HepG2 (cell line): Measurements from ENCODE around the gene ITGB5. TPM values are rescaled to one million over a fixed set of nuclear protein-coding genes. Genes with fewer than 3 reads are reported as not detected.

Source experiments
- ELF3 ChIP-seq: IDR thresholded peaks from 2 replicates; pipeline ENCODE4 v1.6.1; 2016; ENCODE audit warnings: missing genetic modification reagents, missing compliant biosample characterization
- FLYWCH1 ChIP-seq: sonication (generic); formaldehyde crosslinking; IDR thresholded peaks from 2 replicates; pipeline ENCODE4 v1.8.1; 2023; ENCODE audit warnings: mild to moderate bottlenecking, missing genetic modification reagents
- GTF2F1 ChIP-seq: fragments of 150-350 bp; IDR thresholded peaks from 2 replicates; pipeline ENCODE4 v1.6.1; 2014; ENCODE audit warnings: low read length
- HNRNPH1 ChIP-seq: fragments of 200-400 bp; formaldehyde crosslinking; optimal IDR thresholded peaks from 2 replicates; pipeline ENCODE3; 2017; ENCODE audit warnings: mild to moderate bottlenecking, low read depth, low read length
- JARID2 ChIP-seq: sonication (generic); formaldehyde crosslinking; IDR thresholded peaks from 2 replicates; pipeline ENCODE4 v1.8.1; 2023; ENCODE audit warnings: missing genetic modification reagents, inconsistent platforms; ENCODE audit not compliant: insufficient replicate concordance
- MXD4 ChIP-seq: IDR thresholded peaks from 2 replicates; pipeline ENCODE4 v1.6.1; 2016; ENCODE audit warnings: mild to moderate bottlenecking, missing biosample characterization, missing genetic modification reagents
- NFKB2 ChIP-seq: sonication (generic); formaldehyde crosslinking; IDR thresholded peaks from 2 replicates; pipeline ENCODE4 v1.4.0; 2020; ENCODE audit warnings: missing genetic modification reagents, borderline replicate concordance
- PAX8 ChIP-seq: sonication (generic); formaldehyde crosslinking; IDR thresholded peaks from 2 replicates; pipeline ENCODE4 v1.8.0; 2022; ENCODE audit warnings: mild to moderate bottlenecking, missing genetic modification reagents, borderline replicate concordance
- POGK ChIP-seq: sonication (generic); formaldehyde crosslinking; conservative IDR thresholded peaks from 2 replicates; pipeline ENCODE4 v1.8.0; 2022; ENCODE audit warnings: mild to moderate bottlenecking, moderate library complexity, missing genetic modification reagents
- RBM22 ChIP-seq: fragments of 200-400 bp; formaldehyde crosslinking; optimal IDR thresholded peaks from 2 replicates; pipeline ENCODE3; 2017; ENCODE audit warnings: mild to moderate bottlenecking, low read length, moderate library complexity
- RBM39 ChIP-seq: fragments of 200-400 bp; formaldehyde crosslinking; IDR thresholded peaks from one replicate; pipeline ENCODE4 v1.6.1; 2018; ENCODE audit warnings: antibody characterized with exemption, mild to moderate bottlenecking, low read depth, low read length; ENCODE audit not compliant: poor library complexity, severe bottlenecking
- SP5 ChIP-seq: IDR thresholded peaks from 2 replicates; pipeline ENCODE4 v1.6.1; 2016; ENCODE audit warnings: low read depth, borderline replicate concordance
- ZFP36L2 ChIP-seq: sonication (generic); formaldehyde crosslinking; IDR thresholded peaks from 2 replicates; pipeline ENCODE4 v1.4.0; 2020; ENCODE audit warnings: missing genetic modification reagents
- ZKSCAN1 ChIP-seq: fragments of 150-350 bp; IDR thresholded peaks from 2 replicates; pipeline ENCODE4 v1.6.1; 2014; ENCODE audit warnings: low read length
- ZNF20 ChIP-seq: sonication (generic); formaldehyde crosslinking; IDR thresholded peaks from 2 replicates; pipeline ENCODE4 v1.4.0; 2020; ENCODE audit warnings: mild to moderate bottlenecking, moderate library complexity, missing genetic modification reagents
- ZNF264 ChIP-seq: sonication (generic); formaldehyde crosslinking; IDR thresholded peaks from 2 replicates; pipeline ENCODE4 v1.4.0; 2020; ENCODE audit warnings: missing genetic modification reagents
- ZNF280B ChIP-seq: sonication (generic); formaldehyde crosslinking; IDR thresholded peaks from 2 replicates; pipeline ENCODE4 v1.5.0; 2020; ENCODE audit warnings: missing genetic modification reagents, mild to moderate bottlenecking, borderline replicate concordance
- ZNF570 ChIP-seq: sonication (generic); formaldehyde crosslinking; IDR thresholded peaks from 2 replicates; pipeline ENCODE4 v1.4.0; 2020; ENCODE audit warnings: mild to moderate bottlenecking, missing genetic modification reagents, borderline replicate concordance
- ZNF775 ChIP-seq: sonication (generic); formaldehyde crosslinking; IDR thresholded peaks from 2 replicates; pipeline ENCODE4 v1.4.0; 2020; ENCODE audit warnings: missing genetic modification reagents, mild to moderate bottlenecking, moderate library complexity, borderline replicate concordance
- polyA plus RNA-seq, 8 experiments: library from polyadenylated mRNA; depleted of rRNA in 3 of 8; stranded (reverse) in 7 of 8; unstranded in 1 of 8; fragments of >200 nt; fragmentation: Illumina TruSeq in 4 of 8; extraction: Trizol in 4 of 8; gene quantifications; 2 replicates each; pipeline versions ENCODE4 v1.2.1 to v1.2.3, GENCODE V29; 2011 to 2016; ENCODE audit warnings: low read depth in 4 of 8, missing spikeins in 1 of 8, mixed read lengths in 1 of 8; ENCODE audit not compliant: insufficient read depth in 1 of 8
- total RNA-seq, 5 experiments: library from RNA; depleted of rRNA; stranded (reverse); fragments of >200 nt; fragmentation: Illumina TruSeq; extraction: Trizol; gene quantifications; 2 replicates each; pipeline ENCODE4 v1.2.3, GENCODE V29; 2016; ENCODE audit warnings: low read depth in 1 of 5
- TF ChIP-seq, protein P1 (sequence below): sonication (generic); formaldehyde crosslinking; IDR thresholded peaks from 2 replicates; pipeline ENCODE4 v1.5.1; 2020; ENCODE audit warnings: mild to moderate bottlenecking, missing genetic modification reagents, moderate library complexity
- TF ChIP-seq, protein P2 (sequence below): sonication (generic); formaldehyde crosslinking; IDR thresholded peaks from 2 replicates; pipeline ENCODE4 v1.8.0; 2022; ENCODE audit warnings: mild to moderate bottlenecking, missing genetic modification reagents, moderate library complexity
- TF ChIP-seq, protein P3 (sequence below): sonication (generic); formaldehyde crosslinking; IDR thresholded peaks from 2 replicates; pipeline ENCODE4 v1.5.0; 2020; ENCODE audit warnings: missing genetic modification reagents

Gene ITGB5
- total and polyA plus RNA-seq, 2 of the 13 experiments (the other 11 are each of a cell fraction or from before 2014, with no cell fraction given): 74.1 to 343 TPM

GRCh38 chr3:124834723-124835718 lies 52.1 kb downstream of the ITGB5 start (continued):
- no peak for TF ChIP-seq ZNF20 (CRISPR knock-in tag)
- TF ChIP-seq ZFP36L2: peak; percentile 17; the same call in 1 of the 2 replicates
- peak; percentile 56 for TF ChIP-seq RBM39
- peak; percentile 79; the same call in 1 of the 2 replicates for TF ChIP-seq ZNF775 (CRISPR knock-in tag)
- peak; percentile 83 for TF ChIP-seq ELF3 (CRISPR knock-in tag)
- TF ChIP-seq MXD4 (CRISPR knock-in tag): peak; percentile 87
- TF ChIP-seq JARID2 (CRISPR knock-in tag): no peak
- no peak for TF ChIP-seq ZNF570 (CRISPR knock-in tag)
- TF ChIP-seq SP5 (CRISPR knock-in tag): no peak
- peak; percentile 66 for TF ChIP-seq HNRNPH1
- TF ChIP-seq, protein P1, sequence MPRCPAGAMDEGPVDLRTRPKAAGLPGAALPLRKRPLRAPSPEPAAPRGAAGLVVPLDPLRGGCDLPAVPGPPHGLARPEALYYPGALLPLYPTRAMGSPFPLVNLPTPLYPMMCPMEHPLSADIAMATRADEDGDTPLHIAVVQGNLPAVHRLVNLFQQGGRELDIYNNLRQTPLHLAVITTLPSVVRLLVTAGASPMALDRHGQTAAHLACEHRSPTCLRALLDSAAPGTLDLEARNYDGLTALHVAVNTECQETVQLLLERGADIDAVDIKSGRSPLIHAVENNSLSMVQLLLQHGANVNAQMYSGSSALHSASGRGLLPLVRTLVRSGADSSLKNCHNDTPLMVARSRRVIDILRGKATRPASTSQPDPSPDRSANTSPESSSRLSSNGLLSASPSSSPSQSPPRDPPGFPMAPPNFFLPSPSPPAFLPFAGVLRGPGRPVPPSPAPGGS (CRISPR knock-in tag): 0 out of 2 replicates have a peak, but pooled peaks have one; percentile 24
- TF ChIP-seq RBM22: no peak
- TF ChIP-seq ZKSCAN1: peak; percentile 32; the same call in 1 of the 2 replicates
- TF ChIP-seq NFKB2: peak; percentile 71
- TF ChIP-seq, protein P2, sequence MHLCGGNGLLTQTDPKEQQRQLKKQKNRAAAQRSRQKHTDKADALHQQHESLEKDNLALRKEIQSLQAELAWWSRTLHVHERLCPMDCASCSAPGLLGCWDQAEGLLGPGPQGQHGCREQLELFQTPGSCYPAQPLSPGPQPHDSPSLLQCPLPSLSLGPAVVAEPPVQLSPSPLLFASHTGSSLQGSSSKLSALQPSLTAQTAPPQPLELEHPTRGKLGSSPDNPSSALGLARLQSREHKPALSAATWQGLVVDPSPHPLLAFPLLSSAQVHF (CRISPR knock-in tag): peak; percentile 39; the same call in 1 of the 2 replicates
- peak; percentile 74 for TF ChIP-seq GTF2F1
- TF ChIP-seq POGK (CRISPR knock-in tag): peak; percentile 93
- TF ChIP-seq ZNF280B (CRISPR knock-in tag): peak; percentile 77; the same call in 1 of the 2 replicates
- peak; percentile 80; the same call in 1 of the 2 replicates for TF ChIP-seq ZNF264 (CRISPR knock-in tag)
- no peak for TF ChIP-seq FLYWCH1
- TF ChIP-seq, protein P3, sequence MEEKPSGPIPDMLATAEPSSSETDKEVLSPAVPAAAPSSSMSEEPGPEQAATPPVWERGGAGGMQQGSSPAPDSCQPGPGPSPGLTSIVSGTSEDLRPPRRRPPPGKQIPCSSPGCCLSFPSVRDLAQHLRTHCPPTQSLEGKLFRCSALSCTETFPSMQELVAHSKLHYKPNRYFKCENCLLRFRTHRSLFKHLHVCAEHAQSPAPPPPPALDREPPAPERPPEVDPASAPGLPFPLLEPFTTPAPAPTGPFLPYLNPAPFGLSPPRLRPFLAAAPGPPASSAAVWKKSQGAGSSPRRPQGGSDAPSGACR (CRISPR knock-in tag): peak; percentile 91; the same call in 1 of the 2 replicates
- 0 out of 2 replicates have a peak, but pooled peaks have one; percentile 33 for TF ChIP-seq PAX8 (CRISPR knock-in tag)
